GM19239 (cell line): ENCODE measurements around the gene L3MBTL1.

ENCODE experiments used
- DNase-seq: peaks from one replicate; pipeline ENCODE4 v3.0.0; 2011; ENCODE audit warnings: low spot score; ENCODE audit not compliant: insufficient read length
- FAIRE-seq: peaks from 2 replicates; lab custom pipeline; 2011; peaks lifted over from hg19 to GRCh38; lab: Jason Lieb, UNC

L3MBTL1 gene

GRCh38 chr20:43507150-43508080, at the start of gene L3MBTL1:
Gene L3MBTL1 (plus strand): TSS chr20:43507697. CDS start chr20:43513504, 5,807 bp downstream.
- DNase-seq (no peak), FAIRE-seq (no peak)

GRCh38 chr20:43458422-43458924, 49.0 kb upstream of the L3MBTL1 start:
- FAIRE-seq, result no peak
- no peak for DNase-seq

DNA sequence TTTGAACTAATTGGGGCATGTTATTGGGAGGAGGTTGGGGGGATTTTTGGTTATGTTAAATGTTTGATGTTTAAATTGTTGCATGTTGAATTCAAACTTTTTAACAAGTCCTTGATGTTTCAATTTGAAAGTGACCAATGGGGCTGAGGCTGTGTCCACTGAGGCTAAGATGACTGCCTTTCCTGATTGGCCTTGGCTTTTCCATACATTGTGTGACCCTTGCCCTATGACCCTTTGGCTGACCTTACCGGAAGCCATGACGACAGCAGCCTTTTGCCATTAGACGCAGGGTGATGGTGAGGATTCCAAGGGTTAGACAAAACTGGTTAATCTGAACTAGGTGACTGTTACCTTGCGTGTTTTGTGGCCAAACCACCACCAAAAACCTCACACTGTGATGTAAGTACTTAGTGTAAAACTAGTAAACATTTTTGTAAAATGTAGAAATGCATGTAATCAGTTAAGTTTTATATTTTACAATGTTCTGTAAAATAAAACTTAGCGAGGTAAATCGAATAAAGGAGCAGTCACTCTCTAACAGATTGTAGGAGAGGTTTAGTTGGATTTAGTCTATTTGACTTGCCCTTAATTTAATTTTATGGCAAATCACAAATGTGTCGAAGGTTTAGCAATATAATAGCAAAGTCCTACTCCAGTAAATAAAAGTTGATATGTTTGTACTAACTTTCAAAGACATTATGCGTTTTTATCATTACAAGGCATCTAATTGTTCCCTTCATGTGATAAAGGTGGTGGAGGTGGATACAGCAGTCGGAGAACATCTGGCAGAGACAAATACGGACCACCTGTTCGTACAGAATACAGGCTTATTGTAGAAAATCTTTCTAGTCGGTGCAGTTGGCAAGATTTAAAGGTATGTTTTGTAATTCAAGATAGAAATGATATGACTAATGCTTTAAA, 48.2 kb upstream of the L3MBTL1 start:
- no peak for DNase-seq
- FAIRE-seq, result no peak

- DNase-seq (no peak), FAIRE-seq (no peak)
Measured at GRCh38 chr20:43460172-43460829, 47.2 kb upstream of the L3MBTL1 start.

DNA sequence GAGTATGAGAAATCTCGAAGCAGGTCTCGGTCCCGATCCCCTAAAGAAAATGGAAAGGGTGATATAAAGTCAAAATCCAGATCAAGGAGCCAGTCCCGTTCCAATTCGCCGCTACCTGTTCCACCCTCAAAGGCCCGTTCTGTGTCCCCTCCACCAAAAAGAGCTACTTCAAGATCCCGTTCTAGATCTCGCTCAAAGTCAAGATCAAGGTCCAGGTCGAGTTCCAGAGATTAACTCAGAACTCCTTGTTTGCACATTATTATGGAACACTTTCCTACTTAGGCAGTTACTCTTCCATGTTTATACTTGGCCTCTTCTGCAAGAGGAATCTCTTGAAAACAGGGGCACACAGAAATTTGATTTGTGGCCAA, 46.7 kb upstream of the L3MBTL1 start:
- DNase-seq, result no peak
- FAIRE-seq, result no peak

GRCh38 chr20:43461894-43462659, 45.4 kb upstream of the L3MBTL1 start:
- no peak for FAIRE-seq
- DNase-seq, result no peak

DNA sequence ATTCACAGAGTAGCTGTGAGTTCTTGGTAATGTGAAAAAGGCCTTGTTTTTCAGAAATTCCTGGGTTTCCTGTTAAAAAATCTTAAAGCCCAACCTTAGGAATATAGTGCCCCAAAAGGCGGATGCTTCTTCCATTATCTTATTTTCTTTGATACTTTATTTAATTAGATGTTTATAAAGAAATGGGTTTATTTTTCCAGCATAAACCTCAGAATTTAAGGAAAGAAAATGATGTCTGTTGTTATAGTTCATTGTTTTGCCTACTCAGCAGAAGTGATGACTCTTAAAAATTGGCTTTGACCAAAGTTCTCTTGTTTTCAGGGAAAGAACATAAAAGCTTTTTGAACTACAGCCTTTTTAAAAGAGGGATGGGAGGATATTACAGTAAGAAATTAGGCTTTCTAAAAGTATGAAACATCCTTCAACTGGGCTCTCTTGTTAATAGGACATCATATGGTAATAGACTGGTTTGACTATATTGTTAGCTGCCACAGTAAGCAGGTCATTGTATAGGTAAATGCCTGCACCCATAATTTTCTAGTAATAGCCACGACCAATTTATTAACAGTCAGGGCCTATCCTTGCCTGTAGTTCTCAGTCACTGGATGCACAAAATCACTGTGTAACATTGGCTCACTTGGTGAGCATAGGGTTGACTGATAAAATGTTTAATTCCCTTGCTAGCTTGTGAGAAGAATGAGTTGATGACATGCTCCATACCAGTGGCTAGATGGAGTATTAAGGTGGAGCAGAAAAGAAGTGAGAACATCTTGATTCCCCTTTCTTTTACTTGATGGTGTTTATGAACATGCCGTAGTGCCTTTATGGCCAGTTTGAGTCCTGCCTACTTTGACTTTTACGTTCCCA, 44.6 kb upstream of the L3MBTL1 start:
- DNase-seq, result no peak
- FAIRE-seq, result no peak

GRCh38 chr20:43463527-43464218, 43.8 kb upstream of the L3MBTL1 start:
- no peak for DNase-seq
- no peak for FAIRE-seq

GRCh38 chr20:43464219-43464790, 43.2 kb upstream of the L3MBTL1 start:
- FAIRE-seq, result no peak
- DNase-seq, result no peak

- no peak for DNase-seq
- FAIRE-seq, result no peak
Measured at GRCh38 chr20:43465625-43465943, 41.9 kb upstream of the L3MBTL1 start.

DNA sequence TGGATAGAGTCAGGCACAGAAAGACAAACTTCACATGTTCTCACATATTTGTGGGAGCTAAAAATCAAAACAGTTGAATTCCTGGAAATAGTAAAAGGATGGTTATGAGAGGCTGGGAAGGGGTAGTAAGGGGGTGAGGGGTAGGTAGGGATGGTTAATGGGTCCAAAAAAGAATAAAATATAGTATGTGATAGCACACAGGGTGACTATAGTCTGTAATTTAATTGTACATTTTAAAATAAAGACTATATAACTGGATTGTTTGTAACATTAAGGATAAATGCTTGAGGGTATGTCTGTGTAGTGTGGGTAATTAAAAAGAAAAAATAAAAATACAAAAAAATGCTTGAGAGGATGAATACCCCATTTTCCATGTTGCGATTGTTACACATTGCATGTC, 39.9 kb upstream of the L3MBTL1 start:
- FAIRE-seq (no peak), DNase-seq (no peak)

DNA sequence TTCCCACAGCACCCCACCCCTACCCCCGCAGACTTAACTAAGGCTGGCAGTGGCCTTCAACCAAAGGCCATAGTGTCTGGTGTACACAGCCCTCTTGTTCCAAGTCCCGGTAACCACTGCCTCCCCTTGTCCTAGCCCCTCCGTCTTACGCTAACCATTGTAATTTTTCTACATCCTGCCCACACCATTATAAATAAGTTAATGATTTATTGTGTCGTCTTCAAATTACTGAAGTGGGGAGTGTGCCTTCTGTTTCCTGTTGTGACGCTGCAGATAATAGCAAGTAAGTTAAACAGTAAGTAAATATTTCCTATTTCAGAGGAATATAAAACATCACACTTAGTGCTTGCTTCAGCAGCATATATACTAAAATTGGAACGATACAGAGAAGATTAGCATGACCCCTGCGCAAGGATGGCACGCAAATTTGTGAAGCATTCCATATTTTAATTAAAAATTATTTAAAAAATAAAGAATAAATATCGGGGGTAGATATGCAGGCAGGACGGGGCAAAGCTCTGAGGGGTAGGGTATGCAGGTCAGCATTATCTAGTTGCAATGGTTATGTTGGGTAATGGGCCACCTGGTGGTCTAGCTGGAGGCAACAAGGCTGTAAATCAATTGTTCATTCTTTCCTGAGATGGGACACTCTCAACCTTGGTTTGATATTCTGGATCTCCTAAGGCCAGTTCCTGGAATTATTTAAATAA, 34.7 kb upstream of the L3MBTL1 start:
- DNase-seq, result no peak

GRCh38 chr20:43473381-43473704, 34.2 kb upstream of the L3MBTL1 start:
- FAIRE-seq (no peak), DNase-seq (no peak)

More for the DNA sequence above, 34.7 kb upstream of the L3MBTL1 start:
- no peak for FAIRE-seq

GRCh38 chr20:43477193-43477592, 30.3 kb upstream of the L3MBTL1 start:
- DNase-seq, result no peak

DNA sequence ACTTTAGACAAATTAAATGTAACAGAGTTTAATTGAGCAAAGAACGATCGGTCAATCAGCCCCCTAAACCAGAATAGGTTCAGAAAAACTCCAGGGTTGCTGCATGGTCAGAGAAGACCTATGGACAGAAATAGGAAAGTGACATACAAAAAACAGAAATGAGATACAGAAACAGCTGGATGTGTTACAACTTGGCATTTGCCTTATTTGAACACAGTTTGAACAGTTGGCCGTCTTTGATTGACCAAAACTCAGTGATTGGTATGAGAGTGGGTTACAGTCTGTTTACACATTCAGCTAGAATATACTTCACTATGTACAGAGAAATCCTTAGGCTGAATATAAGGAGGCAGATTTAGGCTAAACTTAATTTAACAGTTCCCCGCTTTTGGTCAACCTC, 29.9 kb upstream of the L3MBTL1 start:
- no peak for DNase-seq
- no peak for FAIRE-seq

More at GRCh38 chr20:43477193-43477592, 30.3 kb upstream of the L3MBTL1 start:
- no peak for FAIRE-seq

DNA sequence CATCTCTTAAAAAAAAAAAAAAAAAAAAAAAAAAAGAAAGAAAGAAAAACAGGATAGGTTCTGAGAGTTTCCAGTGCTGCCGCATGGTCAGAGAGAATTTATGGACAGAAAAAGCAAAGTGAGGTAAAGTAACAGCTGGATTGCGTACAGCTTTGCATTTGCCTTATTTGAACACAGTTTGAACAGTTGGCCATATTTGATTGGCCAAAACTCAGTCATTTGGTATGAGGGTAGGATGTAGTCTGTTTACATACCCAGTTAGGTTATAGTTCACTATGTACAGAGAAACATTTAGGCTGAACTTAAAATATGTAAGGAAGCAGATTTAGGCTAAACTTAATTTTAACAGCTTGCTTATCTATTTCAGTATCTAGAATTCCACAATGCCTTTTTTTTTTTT, 17.5 kb upstream of the L3MBTL1 start:
- no peak for DNase-seq
- no peak for FAIRE-seq

- no peak for DNase-seq
Measured at GRCh38 chr20:43492101-43492500, 15.4 kb upstream of the L3MBTL1 start.

More at GRCh38 chr20:43492101-43492500, 15.4 kb upstream of the L3MBTL1 start:
- no peak for FAIRE-seq
